ENCODE results near the gene MGA. TPM values are rescaled to one million over a fixed set of nuclear protein-coding genes. Genes with fewer than 3 reads are reported as not detected.
A peak's percentile ranks its signal among the peaks of the same experiment; 100 is the strongest.

The MGA gene
- polyA plus RNA-seq, 1 donor (not counting 4 experiments of a cell fraction or from before 2014, with no cell fraction given) = 6.3 TPM

- Histone ChIP-seq H3K27me3 (ENCODE audit: control insufficient read depth, extremely low read depth, insufficient read depth, low read length) (no peaks in the 10 kb centered on the region), H3K9me1 (ENCODE audit: control insufficient read depth, extremely low read depth, insufficient read depth, low read length) (no peaks in the 10 kb centered on the region), H3K4me3 (ENCODE audit: control insufficient read depth in 2 of 3, extremely low read depth in 1 of 3, insufficient read depth in 2 of 3, low read depth in 1 of 3, low read length in 3 of 3) (no peak overlapping the region), H2AFZ (ENCODE audit: control insufficient read depth, low read length) (no peak overlapping the region), H3K27ac (ENCODE audit: control insufficient read depth, insufficient read depth, low read length) (no peak overlapping the region), H3K9ac (ENCODE audit: control insufficient read depth, extremely low read depth, insufficient read depth, low read length) (no peak overlapping the region), H4K20me1 (ENCODE audit: control insufficient read depth, extremely low read depth, insufficient read depth, low read length) (no peaks in the 10 kb centered on the region), H3K4me1 (ENCODE audit: control insufficient read depth, extremely low read depth, insufficient read depth, low read length) (peaks cover 4% of the 10 kb centered on the region), H3K9me3 (ENCODE audit: control insufficient read depth, low read depth, low read length) (no peaks in the 10 kb centered on the region), H3K4me2 (ENCODE audit: control insufficient read depth, extremely low read depth, insufficient read depth, low read depth, low read length) (no peak overlapping the region), H3K36me3 (ENCODE audit: control insufficient read depth in 2 of 2, extremely low read depth in 1 of 2, insufficient read depth in 2 of 2, low read length in 2 of 2) (peaks cover 2 to 4% of the 10 kb centered on the region in 2 experiments), H3K79me2 (ENCODE audit: control insufficient read depth, insufficient read depth, low read length) (peaks cover 19% of the 10 kb centered on the region)
- FAIRE-seq (no peak), DNase-seq (ENCODE audit: low read depth, low spot score) (no peak)
- no peak for TF ChIP-seq EZH2 (IDR thresholded peaks at IDR 0.05; ENCODE audit: low read length)
- TF ChIP-seq CTCF (optimal IDR thresholded peaks at IDR 0.05 in 1 of 3, IDR thresholded peaks at IDR 0.05 in 1 of 3, conservative IDR thresholded peaks at IDR 0.05 in 1 of 3; ENCODE audit: extremely low read depth in 1 of 3, insufficient read depth in 2 of 3, low read length in 3 of 3) = no peak
- dilution Hi-C loops (cut with MboI; ENCODE audit: extremely low pct_ligation_motif_present, low sequenced_read_pairs) = no loop called here
These were observed 33.6 kb downstream of the MGA start for GRCh38 chr15:41693757-41694156.

- Histone ChIP-seq H3K27me3 (ENCODE audit: control insufficient read depth, extremely low read depth, insufficient read depth, low read length) (no peaks in the 10 kb centered on the region), H3K79me2 (ENCODE audit: control insufficient read depth, insufficient read depth, low read length) (peaks cover 9% of the 10 kb centered on the region), H3K27ac (ENCODE audit: control insufficient read depth, insufficient read depth, low read length) (no peak overlapping the region), H3K36me3 (ENCODE audit: control insufficient read depth in 2 of 2, extremely low read depth in 1 of 2, insufficient read depth in 2 of 2, low read length in 2 of 2) (peaks cover 2 to 4% of the 10 kb centered on the region in 2 experiments), H3K4me2 (ENCODE audit: control insufficient read depth, extremely low read depth, insufficient read depth, low read depth, low read length) (no peak overlapping the region), H3K9me1 (ENCODE audit: control insufficient read depth, extremely low read depth, insufficient read depth, low read length) (no peaks in the 10 kb centered on the region), H3K4me3 (ENCODE audit: control insufficient read depth in 2 of 3, extremely low read depth in 1 of 3, insufficient read depth in 2 of 3, low read depth in 1 of 3, low read length in 3 of 3) (no peak overlapping the region), H2AFZ (ENCODE audit: control insufficient read depth, low read length) (no peak overlapping the region), H4K20me1 (ENCODE audit: control insufficient read depth, extremely low read depth, insufficient read depth, low read length) (no peaks in the 10 kb centered on the region), H3K4me1 (ENCODE audit: control insufficient read depth, extremely low read depth, insufficient read depth, low read length) (peaks cover 4% of the 10 kb centered on the region), H3K9ac (ENCODE audit: control insufficient read depth, extremely low read depth, insufficient read depth, low read length) (no peak overlapping the region), H3K9me3 (ENCODE audit: control insufficient read depth, low read depth, low read length) (no peaks in the 10 kb centered on the region)
- DNase-seq (ENCODE audit: low read depth, low spot score) = no peak
- peak; percentile 26 for FAIRE-seq
- dilution Hi-C loops (cut with MboI; ENCODE audit: extremely low pct_ligation_motif_present, low sequenced_read_pairs) = no loop called here
- TF ChIP-seq CTCF (optimal IDR thresholded peaks at IDR 0.05 in 1 of 3, IDR thresholded peaks at IDR 0.05 in 1 of 3, conservative IDR thresholded peaks at IDR 0.05 in 1 of 3; ENCODE audit: extremely low read depth in 1 of 3, insufficient read depth in 2 of 3, low read length in 3 of 3) (peak in 2 of 3 experiments; percentile 8 to 15), EZH2 (IDR thresholded peaks at IDR 0.05; ENCODE audit: low read length) (no peak)
These were observed 35.7 kb downstream of the MGA start for GRCh38 chr15:41695750-41696436.

Measured in keratinocyte (primary cell).